Memory B cell (primary cell): ENCODE results near the gene SIPA1L3.
A peak's percentile ranks its signal among the peaks of the same experiment; 100 is the strongest.

Experiments
- ATAC-seq: fragments of 150-1000 bp; cut with Tn5 transposase; 2 replicates; pipeline ENCODE4 v1.10.0; 2021; ENCODE audit warnings: low read depth, mild to moderate bottlenecking, moderate library complexity
- DNase-seq, 2 donors: peaks; one replicate each; pipeline ENCODE4 v3.0.0; 2022; ENCODE audit warnings: low spot score in 2 of 2
- H3K27ac Mint-ChIP-seq: one replicate; pipeline ENCODE4 v1.8.0; 2022; ENCODE audit warnings: mild to moderate bottlenecking, moderate library complexity, mixed read lengths
- H3K27me3 Mint-ChIP-seq: one replicate; pipeline ENCODE4 v1.8.0; 2022; ENCODE audit warnings: mixed read lengths
- H3K36me3 Mint-ChIP-seq: one replicate; pipeline ENCODE4 v1.8.0; 2022; ENCODE audit warnings: mild to moderate bottlenecking, mixed read lengths
- H3K4me1 Mint-ChIP-seq: one replicate; pipeline ENCODE4 v1.8.0; 2022; ENCODE audit warnings: mixed read lengths
- H3K4me3 Mint-ChIP-seq: one replicate; pipeline ENCODE4 v1.8.0; 2022; ENCODE audit warnings: mild to moderate bottlenecking, moderate library complexity, mixed read lengths
- H3K9me3 Mint-ChIP-seq: one replicate; pipeline ENCODE4 v1.8.0; 2022; ENCODE audit warnings: mixed read lengths

The SIPA1L3 gene

DNA sequence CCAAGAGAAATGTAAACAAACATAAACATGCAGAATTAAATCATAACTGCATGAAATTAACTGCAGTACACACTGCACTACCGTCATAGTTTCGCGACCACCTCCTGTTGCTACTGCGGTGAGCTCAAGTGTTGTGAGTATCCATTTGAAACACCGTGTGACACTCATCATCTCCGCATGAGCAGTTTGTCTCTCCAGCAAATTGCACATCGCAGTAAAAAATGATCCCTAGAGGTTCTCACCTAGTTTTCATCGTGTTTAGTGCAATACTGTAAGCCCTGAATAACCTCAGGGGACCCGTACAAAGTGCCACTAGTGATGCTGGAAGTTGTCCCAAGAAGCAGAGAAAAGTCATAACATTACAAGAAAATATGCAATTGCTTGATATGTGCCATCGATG lies 169.3 kb downstream of the SIPA1L3 start:
- Mint-ChIP-seq H3K9me3 (no peaks in the 10 kb centered on the region), H3K27me3 (no peaks in the 10 kb centered on the region), H3K27ac (no peak overlapping the region), H3K4me3 (no peak overlapping the region), H3K4me1 (peaks cover 27% of the 10 kb centered on the region), H3K36me3 (peaks cover 25% of the 10 kb centered on the region)
- no peak for DNase-seq
- ATAC-seq = no peak

DNA sequence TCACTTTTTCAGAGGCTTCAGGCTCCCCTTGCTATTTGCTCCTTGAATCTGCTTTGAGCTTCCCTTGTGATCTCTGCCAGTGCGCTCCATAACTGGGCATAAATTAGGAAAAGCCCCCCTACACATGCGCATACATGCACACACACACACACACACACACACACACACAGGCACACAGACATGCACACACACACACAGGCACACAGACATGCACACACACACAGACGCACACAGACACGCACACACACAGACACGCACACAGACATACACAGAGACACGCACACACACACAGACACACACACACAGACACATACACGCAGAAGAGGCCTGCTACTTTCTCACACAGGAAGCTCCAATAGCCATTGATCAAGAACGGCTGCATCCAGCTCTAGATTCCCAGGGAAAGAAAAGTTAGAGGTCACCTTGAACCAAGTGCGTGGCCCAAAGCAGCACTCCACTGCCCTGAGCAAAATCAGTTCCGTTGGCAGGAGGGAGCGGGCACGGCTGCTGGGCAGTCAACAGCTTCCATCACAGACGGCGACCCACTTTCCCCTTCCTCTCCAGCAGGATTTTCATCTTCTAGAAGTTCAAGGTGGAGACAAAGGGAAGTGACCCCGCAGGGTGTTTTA lies 171.4 kb downstream of the SIPA1L3 start:
- DNase-seq (no peak), ATAC-seq (no peak)
- H3K4me1 Mint-ChIP-seq = peaks cover 24% of the 10 kb centered on the region
- no peaks in the 10 kb centered on the region for H3K9me3 Mint-ChIP-seq
- H3K27me3 Mint-ChIP-seq = no peaks in the 10 kb centered on the region
- H3K4me3 Mint-ChIP-seq = no peak overlapping the region
- peak overlapping the region; percentile 77 for H3K27ac Mint-ChIP-seq
- peaks cover 29% of the 10 kb centered on the region for H3K36me3 Mint-ChIP-seq

DNA sequence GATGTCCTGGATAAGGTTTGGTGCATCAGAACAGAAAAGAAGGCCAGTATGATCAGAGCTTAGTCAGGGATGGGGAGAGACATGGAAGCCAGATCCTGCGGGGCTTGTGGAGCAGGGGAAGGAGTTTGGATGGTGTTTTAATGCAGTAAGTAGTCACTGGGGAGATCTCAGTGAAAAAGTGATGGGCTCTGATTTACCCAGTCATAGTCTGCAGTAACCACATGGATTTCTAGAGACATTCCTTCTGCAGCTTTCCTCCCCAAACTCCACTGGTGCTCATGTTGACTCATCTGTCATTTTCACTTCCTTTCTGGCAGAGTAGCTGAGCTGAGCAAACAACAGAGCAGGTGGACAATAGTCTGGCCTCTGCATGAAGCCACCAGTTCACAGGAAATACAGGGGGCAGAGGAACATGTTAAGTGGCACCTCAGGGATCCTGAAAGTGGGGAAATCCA lies 172.9 kb downstream of the SIPA1L3 start:
- Mint-ChIP-seq H3K4me1 (peaks cover 21% of the 10 kb centered on the region), H3K9me3 (no peaks in the 10 kb centered on the region), H3K27ac (peak overlapping the region; percentile 84), H3K27me3 (no peaks in the 10 kb centered on the region), H3K36me3 (peaks cover 24% of the 10 kb centered on the region), H3K4me3 (peak overlapping the region; percentile 50)
- ATAC-seq (peak; percentile 78), DNase-seq (no peak)

DNA sequence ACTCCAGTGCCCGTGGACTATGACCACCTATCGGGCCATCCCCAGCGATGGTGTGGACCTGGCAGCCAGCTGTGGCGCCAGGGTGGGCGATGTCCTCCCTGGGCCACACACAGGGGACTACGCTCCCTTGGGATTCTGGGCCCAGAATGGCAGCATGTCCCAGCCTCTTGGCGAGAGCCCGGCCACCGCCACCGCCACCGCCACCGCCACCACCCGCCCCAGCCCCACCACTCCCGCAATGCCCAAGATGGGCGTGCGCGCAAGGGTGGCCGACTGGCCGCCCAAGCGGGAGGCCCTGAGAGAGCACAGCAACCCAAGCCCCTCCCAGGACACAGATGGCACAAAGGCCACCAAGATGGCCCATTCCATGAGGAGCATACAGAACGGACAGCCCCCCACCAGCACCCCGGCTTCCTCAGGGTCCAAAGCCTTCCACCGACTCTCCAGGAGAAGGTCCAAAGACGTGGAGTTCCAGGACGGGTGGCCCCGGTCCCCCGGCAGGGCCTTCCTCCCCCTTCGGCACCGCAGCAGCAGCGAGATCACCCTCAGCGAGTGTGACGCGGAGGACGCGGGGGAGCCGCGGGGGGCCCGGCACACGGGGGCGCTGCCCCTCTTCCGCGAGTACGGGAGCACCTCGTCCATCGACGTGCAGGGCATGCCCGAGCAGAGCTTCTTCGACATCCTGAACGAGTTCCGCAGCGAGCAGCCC lies 174.7 kb downstream of the SIPA1L3 start:
- Mint-ChIP-seq H3K4me3 (no peak overlapping the region), H3K9me3 (no peaks in the 10 kb centered on the region), H3K36me3 (peaks cover 20% of the 10 kb centered on the region), H3K27me3 (no peaks in the 10 kb centered on the region), H3K27ac (no peak overlapping the region), H3K4me1 (peaks cover 22% of the 10 kb centered on the region)
- ATAC-seq (no peak), DNase-seq (no peak)

DNA sequence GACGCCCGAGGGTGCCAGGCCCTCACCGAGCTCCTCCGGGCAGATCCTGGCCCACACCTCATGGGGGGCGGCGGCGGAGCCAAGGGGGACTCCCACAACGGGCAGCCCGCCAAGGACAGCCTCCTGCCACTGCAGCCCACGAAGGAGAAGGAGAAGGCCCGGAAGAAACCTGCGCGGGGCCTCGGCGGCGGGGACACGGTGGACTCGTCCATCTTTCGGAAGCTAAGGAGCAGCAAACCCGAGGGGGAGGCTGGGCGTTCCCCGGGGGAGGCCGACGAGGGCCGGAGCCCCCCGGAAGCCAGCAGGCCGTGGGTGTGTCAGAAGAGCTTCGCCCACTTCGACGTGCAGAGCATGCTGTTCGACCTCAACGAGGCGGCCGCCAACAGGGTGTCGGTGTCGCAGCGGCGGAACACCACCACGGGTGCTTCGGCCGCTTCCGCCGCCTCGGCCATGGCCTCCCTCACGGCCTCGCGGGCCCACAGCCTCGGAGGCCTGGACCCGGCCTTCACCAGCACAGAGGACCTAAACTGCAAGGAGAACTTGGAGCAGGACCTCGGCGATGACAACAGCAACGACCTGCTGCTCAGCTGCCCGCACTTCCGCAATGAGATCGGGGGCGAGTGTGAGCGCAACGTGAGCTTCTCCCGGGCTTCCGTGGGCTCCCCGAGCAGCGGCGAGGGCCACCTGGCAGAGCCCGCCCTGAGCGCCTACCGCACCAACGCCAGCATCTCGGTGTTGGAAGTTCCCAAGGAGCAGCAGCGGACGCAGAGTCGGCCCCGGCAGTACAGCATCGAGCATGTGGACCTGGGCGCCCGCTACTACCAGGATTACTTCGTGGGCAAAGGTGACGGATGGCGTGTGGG lies 175.5 kb downstream of the SIPA1L3 start:
- Mint-ChIP-seq H3K27ac (no peak overlapping the region), H3K4me3 (no peak overlapping the region), H3K36me3 (peaks cover 19% of the 10 kb centered on the region), H3K27me3 (no peaks in the 10 kb centered on the region), H3K9me3 (no peaks in the 10 kb centered on the region), H3K4me1 (peaks cover 23% of the 10 kb centered on the region)
- no peak for DNase-seq
- no peak for ATAC-seq

DNA sequence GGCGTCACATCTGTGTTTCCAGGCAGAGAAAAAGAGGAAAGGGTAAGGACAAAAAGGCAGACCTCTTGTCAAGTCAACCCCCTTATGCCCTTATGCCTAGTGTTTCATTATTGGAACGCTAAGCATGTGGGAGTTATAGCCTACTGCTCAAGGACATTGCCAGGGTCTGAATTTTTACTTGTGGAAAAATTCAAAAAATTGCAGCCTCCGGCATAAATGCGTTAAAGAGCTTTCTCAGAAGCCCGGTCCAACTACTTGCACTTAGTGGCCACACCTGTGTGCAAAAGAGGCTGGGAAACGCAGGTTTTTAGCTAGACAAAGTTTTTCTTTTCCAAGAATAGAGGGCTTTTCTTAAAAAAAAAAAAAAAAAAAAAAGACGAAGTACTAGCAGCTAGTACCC lies 177.2 kb downstream of the SIPA1L3 start:
- no peaks in the 10 kb centered on the region for H3K27me3 Mint-ChIP-seq
- no peak for ATAC-seq
- no peak for DNase-seq
- no peak overlapping the region for H3K27ac Mint-ChIP-seq
- peaks cover 12% of the 10 kb centered on the region for H3K36me3 Mint-ChIP-seq
- no peak overlapping the region for H3K4me3 Mint-ChIP-seq
- no peaks in the 10 kb centered on the region for H3K9me3 Mint-ChIP-seq
- H3K4me1 Mint-ChIP-seq = peaks cover 18% of the 10 kb centered on the region

DNA sequence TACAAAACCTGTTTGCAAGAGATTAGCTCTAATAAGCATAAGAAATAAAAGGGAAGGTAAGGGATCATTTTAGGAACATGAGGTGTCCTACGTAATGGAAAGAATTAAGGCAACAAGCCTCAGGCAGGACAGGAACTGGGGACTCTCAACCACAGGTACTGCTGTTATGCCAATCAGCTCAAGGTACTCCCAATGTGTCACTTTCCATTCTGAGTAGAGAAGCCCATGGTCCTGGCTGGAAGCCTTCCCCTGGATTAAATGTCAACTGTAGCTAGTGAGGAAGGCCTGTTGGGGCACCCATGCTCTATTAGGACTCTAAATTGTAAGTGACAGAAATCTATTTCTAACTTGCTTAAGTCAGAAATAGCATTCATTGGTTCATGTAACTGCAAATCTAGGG lies 182.4 kb downstream of the SIPA1L3 start:
- Mint-ChIP-seq H3K4me1 (peaks cover 2% of the 10 kb centered on the region), H3K9me3 (no peaks in the 10 kb centered on the region), H3K36me3 (peaks cover 11% of the 10 kb centered on the region), H3K27me3 (no peaks in the 10 kb centered on the region), H3K4me3 (no peak overlapping the region), H3K27ac (no peak overlapping the region)
- no peak for ATAC-seq
- no peak for DNase-seq

DNA sequence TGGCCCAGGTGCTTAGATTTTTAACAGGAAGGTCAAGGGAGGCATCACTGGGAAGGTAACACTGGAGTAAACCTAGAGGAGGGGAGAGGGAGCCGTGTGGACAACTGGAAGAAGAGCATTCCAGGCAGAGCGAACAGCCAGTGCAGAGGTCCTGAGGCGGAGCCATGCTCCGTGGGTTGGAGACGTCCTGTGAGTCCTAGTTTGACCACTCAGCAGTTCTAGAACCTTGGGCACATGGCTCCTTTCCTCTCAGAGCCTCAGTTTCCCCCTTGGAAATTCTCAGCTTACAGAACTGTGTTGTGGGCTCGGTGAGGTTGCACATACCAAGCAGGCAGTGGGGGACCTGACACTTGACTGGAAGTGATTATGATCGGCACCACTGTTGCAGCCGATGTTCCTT lies 186.1 kb downstream of the SIPA1L3 start:
- peaks cover 13% of the 10 kb centered on the region for H3K36me3 Mint-ChIP-seq
- peaks cover 10% of the 10 kb centered on the region for H3K4me1 Mint-ChIP-seq
- DNase-seq = no peak
- no peaks in the 10 kb centered on the region for H3K27me3 Mint-ChIP-seq
- ATAC-seq = no peak
- H3K9me3 Mint-ChIP-seq = no peaks in the 10 kb centered on the region
- no peak overlapping the region for H3K27ac Mint-ChIP-seq
- H3K4me3 Mint-ChIP-seq = no peak overlapping the region

DNA sequence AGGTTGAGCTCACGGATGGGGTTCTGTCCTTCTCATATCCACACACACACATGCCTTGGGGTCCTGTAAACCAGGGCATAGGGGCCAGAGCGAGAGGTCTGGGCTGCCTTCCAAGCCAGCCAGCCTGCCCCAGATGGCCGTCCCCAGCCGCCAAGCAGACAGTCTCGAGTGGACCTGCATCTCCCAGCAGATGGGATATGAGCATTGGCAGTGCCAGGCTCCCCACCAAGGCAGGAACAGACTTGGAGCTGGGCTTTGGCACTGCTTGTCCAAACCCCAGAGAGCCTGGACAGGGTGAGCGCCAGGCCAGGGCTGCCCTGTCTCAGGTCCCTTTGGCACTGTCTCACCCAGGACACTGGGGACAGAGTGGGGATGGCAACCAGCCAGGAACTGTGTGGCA lies 186.6 kb downstream of the SIPA1L3 start:
- no peak for DNase-seq
- peaks cover 13% of the 10 kb centered on the region for H3K36me3 Mint-ChIP-seq

DNA sequence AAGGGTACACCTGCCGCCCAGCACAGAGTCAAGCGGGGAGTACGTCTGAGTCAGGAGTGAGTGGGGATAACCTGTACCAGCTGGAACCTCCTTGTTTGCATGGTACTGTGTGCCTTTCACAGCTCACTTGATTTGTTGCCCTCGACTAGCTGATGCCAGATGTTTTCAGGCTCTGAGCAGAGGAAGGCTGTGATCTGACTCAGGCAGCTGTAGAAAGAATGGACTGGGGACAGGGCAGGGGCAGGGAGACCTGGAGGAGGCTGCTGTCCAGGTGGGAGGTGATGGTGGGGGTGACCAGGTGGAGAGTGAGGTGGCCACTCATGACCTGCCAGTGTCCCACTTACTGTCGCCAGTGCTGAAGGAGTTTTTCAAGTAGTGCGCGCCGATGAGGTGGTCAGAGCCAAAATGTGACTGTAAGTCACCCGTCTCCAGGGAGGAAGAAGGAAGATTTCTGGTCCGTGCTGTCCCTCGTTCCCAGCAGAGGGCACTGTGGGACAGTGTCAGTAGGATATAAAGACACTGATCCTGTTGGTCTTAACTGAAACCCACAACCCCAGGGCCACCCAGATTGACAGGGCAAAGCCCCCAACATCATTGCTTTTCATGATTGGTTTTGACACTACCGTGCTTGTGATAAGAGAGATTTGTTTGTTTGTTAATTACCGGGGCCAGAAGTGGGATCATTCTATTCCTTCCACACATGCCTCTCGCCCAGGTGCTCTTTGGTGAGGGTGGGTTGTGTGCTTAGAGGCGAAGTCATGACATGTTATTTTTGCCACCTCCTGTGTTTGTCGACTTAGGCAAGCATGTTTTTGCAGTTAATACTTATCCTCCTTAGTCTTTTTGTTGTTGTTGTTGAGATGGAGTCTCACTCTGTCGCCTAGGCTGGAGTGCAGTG lies 188.7 kb downstream of the SIPA1L3 start:
- peaks cover 10% of the 10 kb centered on the region for H3K4me1 Mint-ChIP-seq
- ATAC-seq = peak; percentile 83
- no peaks in the 10 kb centered on the region for H3K9me3 Mint-ChIP-seq
- H3K4me3 Mint-ChIP-seq = peak overlapping the region; percentile 29
- peaks cover 24% of the 10 kb centered on the region for H3K36me3 Mint-ChIP-seq
- peak overlapping the region; percentile 82 for H3K27ac Mint-ChIP-seq
- no peaks in the 10 kb centered on the region for H3K27me3 Mint-ChIP-seq
- DNase-seq = peak; percentile 57 to 69

More for the DNA sequence above, 186.6 kb downstream of the SIPA1L3 start:
- Mint-ChIP-seq H3K27me3 (no peaks in the 10 kb centered on the region), H3K4me1 (peaks cover 10% of the 10 kb centered on the region), H3K9me3 (no peaks in the 10 kb centered on the region), H3K4me3 (no peak overlapping the region), H3K27ac (no peak overlapping the region)
- ATAC-seq = no peak

DNA sequence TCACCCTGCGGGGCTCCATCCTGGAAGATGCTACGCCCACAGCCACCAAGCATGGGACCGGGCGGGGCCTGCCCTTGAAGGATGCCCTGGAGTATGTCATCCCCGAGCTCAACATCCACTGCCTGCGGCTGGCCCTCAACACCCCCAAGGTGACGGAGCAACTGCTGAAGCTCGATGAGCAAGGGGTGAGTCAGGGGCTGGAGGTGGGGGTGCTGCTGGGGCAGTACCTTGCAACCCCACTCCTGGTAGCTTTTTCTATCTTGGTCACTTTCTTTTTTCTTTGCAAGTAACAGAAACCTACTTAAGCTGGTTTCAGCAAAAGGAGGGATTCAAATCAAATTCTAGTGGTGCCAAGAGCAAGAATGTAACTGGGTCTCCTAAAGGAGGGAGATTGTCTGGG lies 193.0 kb downstream of the SIPA1L3 start:
- Mint-ChIP-seq H3K36me3 (peaks cover 34% of the 10 kb centered on the region), H3K4me1 (peaks cover 10% of the 10 kb centered on the region), H3K27ac (no peak overlapping the region), H3K4me3 (no peak overlapping the region), H3K27me3 (no peaks in the 10 kb centered on the region), H3K9me3 (no peaks in the 10 kb centered on the region)
- DNase-seq = no peak
- no peak for ATAC-seq

DNA sequence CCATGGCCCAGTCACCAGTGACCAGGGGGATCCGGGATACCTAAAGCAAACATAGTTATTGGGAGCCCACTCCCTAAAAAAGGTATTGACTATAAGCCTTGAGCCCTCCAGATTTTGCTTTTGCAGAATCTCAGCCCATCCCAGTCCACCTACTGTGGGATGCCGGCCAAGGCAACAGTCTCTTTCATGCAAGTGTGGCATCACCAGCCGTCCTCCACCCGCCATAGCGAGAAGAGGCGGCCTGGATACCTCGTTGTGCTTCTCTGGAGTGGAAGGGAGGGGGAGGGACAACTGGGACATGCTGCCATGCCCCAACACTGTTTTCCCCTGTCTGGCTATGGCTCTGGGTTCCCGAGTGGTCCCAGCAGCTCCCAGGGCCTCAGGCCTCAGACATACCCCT lies 193.6 kb downstream of the SIPA1L3 start:
- Mint-ChIP-seq H3K27ac (no peak overlapping the region), H3K4me1 (peaks cover 4% of the 10 kb centered on the region), H3K36me3 (peaks cover 37% of the 10 kb centered on the region), H3K4me3 (no peak overlapping the region), H3K9me3 (no peaks in the 10 kb centered on the region), H3K27me3 (no peaks in the 10 kb centered on the region)
- DNase-seq (no peak), ATAC-seq (no peak)

DNA sequence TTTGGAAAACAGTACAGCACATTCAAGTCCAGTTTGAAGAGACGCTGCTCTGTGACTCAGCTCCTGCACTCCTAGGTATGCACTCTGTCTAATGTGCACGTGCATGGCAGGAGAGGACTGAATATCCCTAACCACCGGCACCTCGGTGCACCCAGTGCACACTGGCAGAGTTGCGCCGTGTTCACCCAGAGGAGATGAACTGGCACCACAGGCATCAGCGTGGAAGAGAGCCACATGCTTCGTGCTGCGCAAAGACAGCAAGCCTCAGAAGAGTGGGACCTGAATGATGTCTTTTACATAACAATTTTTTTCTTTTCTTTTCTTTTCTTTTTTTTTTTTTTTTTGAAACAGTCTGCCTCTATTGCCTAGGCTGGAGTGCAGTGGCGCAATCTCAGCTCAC lies 194.7 kb downstream of the SIPA1L3 start:
- no peaks in the 10 kb centered on the region for H3K27me3 Mint-ChIP-seq
- H3K4me1 Mint-ChIP-seq = no peaks in the 10 kb centered on the region
- H3K4me3 Mint-ChIP-seq = no peak overlapping the region
- DNase-seq = no peak
- H3K36me3 Mint-ChIP-seq = peaks cover 39% of the 10 kb centered on the region
- no peaks in the 10 kb centered on the region for H3K9me3 Mint-ChIP-seq
- no peak overlapping the region for H3K27ac Mint-ChIP-seq
- ATAC-seq = no peak
